GM12892 (cell line): Measurements from ENCODE around the gene ILK.

ENCODE experiments used
- POLR2A ChIP-seq: IDR thresholded peaks from 2 replicates; pipeline ENCODE4 v1.6.1; 2011; ENCODE audit warnings: low read depth, low read length, control low read depth
- POLR2AphosphoS5 ChIP-seq: IDR thresholded peaks from 2 replicates; pipeline ENCODE4 v1.6.1; 2011; ENCODE audit warnings: low read depth, low read length, control low read depth
- TAF1 ChIP-seq: IDR thresholded peaks from 2 replicates; pipeline ENCODE4 v1.6.1; 2011; ENCODE audit warnings: low read depth, mild to moderate bottlenecking, control low read depth, low read length, borderline replicate concordance

- TF ChIP-seq POLR2AphosphoS5: no peak
- TF ChIP-seq POLR2A: no peak
- TF ChIP-seq TAF1: no peak
Measured at GRCh38 chr11:6565325-6565724, 38.2 kb upstream of the ILK start.
